ENCODE measurements around the gene MSI2. TPM values are rescaled to one million over a fixed set of nuclear protein-coding genes. Genes with fewer than 3 reads are reported as not detected.

The MSI2 gene
- total RNA-seq, 1 donor from 2014 or later, result 26.6 TPM

DNA sequence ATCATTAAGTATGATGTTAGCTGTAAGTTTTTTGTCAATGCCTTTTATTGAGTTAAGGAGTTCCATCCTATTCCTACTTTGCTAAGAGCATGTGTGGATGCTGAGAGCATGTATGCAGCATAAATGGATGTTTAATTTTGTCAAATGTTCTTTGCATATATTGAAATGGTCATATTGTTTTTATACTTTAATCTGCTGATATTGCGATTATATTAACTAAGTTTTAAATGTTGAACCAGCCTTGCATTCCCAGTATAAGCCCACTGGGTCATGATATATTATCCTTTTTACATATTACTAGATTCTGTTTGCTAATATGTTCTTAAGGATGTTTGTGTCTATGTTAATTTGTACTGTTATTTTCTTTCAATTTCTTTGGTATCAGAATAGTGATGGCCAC, 435.6 kb downstream of the MSI2 start:
- no peak overlapping the region for H3K4me3 ChIP-seq (ENCODE audit: low read depth, low read length)
- TF ChIP-seq, protein P1, sequence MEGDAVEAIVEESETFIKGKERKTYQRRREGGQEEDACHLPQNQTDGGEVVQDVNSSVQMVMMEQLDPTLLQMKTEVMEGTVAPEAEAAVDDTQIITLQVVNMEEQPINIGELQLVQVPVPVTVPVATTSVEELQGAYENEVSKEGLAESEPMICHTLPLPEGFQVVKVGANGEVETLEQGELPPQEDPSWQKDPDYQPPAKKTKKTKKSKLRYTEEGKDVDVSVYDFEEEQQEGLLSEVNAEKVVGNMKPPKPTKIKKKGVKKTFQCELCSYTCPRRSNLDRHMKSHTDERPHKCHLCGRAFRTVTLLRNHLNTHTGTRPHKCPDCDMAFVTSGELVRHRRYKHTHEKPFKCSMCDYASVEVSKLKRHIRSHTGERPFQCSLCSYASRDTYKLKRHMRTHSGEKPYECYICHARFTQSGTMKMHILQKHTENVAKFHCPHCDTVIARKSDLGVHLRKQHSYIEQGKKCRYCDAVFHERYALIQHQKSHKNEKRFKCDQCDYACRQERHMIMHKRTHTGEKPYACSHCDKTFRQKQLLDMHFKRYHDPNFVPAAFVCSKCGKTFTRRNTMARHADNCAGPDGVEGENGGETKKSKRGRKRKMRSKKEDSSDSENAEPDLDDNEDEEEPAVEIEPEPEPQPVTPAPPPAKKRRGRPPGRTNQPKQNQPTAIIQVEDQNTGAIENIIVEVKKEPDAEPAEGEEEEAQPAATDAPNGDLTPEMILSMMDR (conservative IDR thresholded peaks at IDR 0.05; ENCODE audit: low read depth, low read length), result no peak
- no peak for DNase-seq (ENCODE audit: low read depth)

DNA sequence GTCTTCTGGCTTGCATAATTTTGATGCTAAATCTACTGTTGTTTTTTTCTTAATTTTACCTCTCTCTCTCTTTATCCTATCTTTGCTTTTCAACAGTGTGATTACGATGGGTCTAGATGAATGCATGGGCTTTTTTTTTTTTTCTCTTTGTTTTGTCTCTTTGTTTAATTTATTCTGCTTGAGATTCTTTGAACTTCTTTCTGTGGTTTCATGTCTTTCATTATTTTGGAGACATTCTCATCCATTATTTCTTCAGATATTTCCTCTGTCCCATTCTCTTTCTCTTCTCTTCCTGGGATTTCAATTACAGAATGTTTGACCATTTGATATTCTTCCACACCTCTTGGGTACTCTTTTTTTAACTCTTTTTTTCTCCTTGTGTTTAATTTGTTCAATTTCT, 436.4 kb downstream of the MSI2 start:
- DNase-seq (ENCODE audit: low read depth), result no peak
- no peak overlapping the region for H3K4me3 ChIP-seq (ENCODE audit: low read depth, low read length)
- TF ChIP-seq, protein P1 (conservative IDR thresholded peaks at IDR 0.05; ENCODE audit: low read depth, low read length), result no peak

DNA sequence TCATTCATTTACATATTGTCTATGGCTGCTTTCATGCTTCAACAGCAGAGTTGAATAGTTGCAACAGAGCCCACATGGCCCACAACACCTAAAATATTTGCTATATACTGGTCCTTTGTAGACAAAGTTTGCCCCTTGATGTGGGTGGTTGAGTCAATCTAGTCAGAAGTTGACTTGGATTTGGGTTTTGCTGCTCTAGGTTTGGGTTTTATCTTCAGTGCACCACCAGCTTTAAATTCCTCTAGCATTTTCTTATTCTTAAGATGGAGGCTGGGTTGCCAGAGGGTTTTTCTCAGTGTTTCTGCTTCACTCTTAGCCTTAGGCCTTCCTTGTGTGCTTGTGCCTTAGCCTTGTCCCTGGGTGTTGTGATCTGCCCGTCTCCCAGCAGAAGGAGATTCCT, 437.7 kb downstream of the MSI2 start:
- DNase-seq (ENCODE audit: low read depth), result no peak
- H3K4me3 ChIP-seq (ENCODE audit: low read depth, low read length), result no peak overlapping the region
- TF ChIP-seq, protein P1 (conservative IDR thresholded peaks at IDR 0.05; ENCODE audit: low read depth, low read length), result no peak

DNA sequence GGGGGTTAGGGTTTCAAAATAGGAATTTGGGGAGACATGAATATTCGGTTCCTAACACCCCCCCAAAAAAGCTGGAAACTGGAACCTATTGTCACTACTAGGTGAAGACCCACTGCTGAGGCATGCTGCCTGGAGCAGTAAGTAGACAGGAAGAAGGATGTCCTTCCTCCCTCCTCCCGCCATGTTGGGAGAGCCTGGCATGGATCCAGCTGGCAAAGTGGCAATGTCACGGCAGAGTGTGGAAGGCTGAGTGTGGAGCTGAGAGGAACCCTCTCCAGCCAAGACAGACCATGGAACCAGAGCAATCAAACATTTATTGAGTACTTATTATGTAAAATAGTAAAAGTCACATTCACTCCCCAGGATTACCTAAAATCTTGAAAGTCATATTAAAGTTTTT, 439.7 kb downstream of the MSI2 start:
- TF ChIP-seq, protein P1 (conservative IDR thresholded peaks at IDR 0.05; ENCODE audit: low read depth, low read length), result no peak
- H3K4me3 ChIP-seq (ENCODE audit: low read depth, low read length), result no peak overlapping the region
- DNase-seq (ENCODE audit: low read depth), result no peak

DNA sequence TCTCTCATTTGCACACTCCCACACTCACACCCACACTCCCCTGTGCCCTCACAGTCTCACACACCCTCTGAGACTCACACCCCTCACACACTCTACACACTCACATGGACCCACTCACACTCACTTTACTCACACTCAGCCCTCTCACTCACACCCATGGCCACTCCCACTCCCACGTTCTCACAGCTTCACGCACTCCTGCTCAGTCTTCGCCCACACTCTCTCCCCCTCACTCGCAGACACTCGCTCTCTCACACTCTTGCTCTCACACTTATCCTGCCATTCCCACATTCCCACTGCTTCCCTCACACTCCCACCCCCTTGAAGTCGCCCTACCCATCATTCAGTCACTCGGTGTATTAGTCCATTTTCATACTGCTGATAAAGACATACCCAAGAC, 440.9 kb downstream of the MSI2 start:
- no peak overlapping the region for H3K4me3 ChIP-seq (ENCODE audit: low read depth, low read length)
- DNase-seq (ENCODE audit: low read depth), result no peak
- TF ChIP-seq, protein P1 (conservative IDR thresholded peaks at IDR 0.05; ENCODE audit: low read depth, low read length), result no peak

DNA sequence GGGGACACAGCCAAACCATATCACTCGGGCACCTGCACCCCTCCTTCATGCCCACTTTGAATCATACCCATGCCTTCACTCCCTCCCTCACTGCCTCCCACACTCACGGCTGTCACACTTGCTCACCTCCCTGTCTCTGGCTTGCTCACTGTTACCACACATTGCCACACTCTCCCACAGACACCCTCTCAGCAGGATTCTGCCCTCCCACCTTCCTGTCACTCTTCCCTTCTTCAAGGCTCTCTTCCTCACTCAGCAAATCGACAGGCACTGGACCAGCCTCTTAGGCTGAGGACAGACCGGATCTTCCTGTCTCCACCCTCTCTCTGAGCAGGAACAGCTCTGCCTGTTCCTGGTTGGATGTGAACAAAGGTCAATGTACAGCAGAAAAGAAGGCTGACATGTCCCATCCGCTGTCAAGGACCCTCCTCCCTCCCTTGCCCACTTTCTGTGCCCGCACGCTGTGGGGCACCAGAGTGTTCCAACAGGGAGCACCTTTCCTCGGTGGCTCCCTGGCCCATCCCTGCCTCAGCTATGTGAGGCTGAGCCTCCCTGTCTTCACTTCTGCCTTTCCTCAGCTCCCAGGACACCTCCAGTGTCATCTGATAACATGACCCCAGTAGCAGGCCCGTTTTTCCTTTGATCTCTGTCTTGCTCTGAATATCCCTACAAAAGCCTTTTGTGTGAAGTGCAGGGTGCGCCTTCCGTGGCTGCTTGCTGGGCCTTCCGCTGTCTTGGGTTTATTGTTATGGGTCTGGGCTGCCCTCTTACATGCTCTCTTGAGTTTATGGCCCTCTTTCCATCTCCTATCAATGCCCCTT, 441.8 kb downstream of the MSI2 start:
- TF ChIP-seq, protein P1 (conservative IDR thresholded peaks at IDR 0.05; ENCODE audit: low read depth, low read length), result no peak
- DNase-seq (ENCODE audit: low read depth), result no peak
- no peak overlapping the region for H3K4me3 ChIP-seq (ENCODE audit: low read depth, low read length)

DNA sequence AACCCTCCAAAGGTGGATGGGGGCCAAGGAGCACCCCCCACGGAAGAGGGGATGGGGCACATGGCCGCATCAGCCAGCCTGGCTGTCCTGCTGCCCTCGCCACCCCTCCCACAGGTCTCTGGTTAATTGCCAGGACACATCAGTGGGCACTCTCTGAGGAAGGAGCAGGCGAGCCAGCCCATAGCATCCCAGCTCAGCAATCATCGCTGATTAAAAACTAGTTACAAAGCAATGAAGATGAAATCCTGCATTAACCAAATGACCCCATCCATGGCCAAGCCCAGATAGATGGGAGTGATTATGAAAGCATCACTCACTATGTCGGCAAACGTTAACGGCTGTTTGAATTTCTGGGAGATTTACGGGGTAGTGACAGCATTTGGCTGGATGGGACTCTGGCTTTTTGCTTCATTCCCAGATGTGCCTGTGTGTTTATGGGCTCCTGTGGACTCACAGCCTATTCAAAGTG, 443.5 kb downstream of the MSI2 start:
- no peak for DNase-seq (ENCODE audit: low read depth)
- H3K4me3 ChIP-seq (ENCODE audit: low read depth, low read length), result no peak overlapping the region
- TF ChIP-seq, protein P1 (conservative IDR thresholded peaks at IDR 0.05; ENCODE audit: low read depth, low read length), result no peak
